NCI-H2196 treated with DMSO at 0.1 percent for 48 hours (cell line): Measurements from ENCODE around the gene CFAP65.

ENCODE experiments used
- DNase-seq: peaks from one replicate; lab custom pipeline; 2025; ENCODE audit not compliant: unreplicated experiment; lab: John Stamatoyannopoulos, UW

CFAP65 gene

GRCh38 chr2:218993345-218994315 lies 47.7 kb downstream of the CFAP65 start, which contains the start of gene CRYBA2:
Gene CRYBA2 (minus strand): TSS chr2:218993422. CDS start chr2:218993176, 246 bp downstream.
- no peak for DNase-seq

GRCh38 chr2:218992703-218993344 lies 48.5 kb downstream of the CFAP65 start:
- no peak for DNase-seq

GRCh38 chr2:218992196-218992595 lies 49.1 kb downstream of the CFAP65 start:
- no peak for DNase-seq

GRCh38 chr2:218991674-218992168 lies 49.6 kb downstream of the CFAP65 start:
- DNase-seq = no peak

- DNase-seq = no peak
Measured at GRCh38 chr2:218990612-218991011, 50.7 kb downstream of the CFAP65 start.

- DNase-seq = no peak
Measured at GRCh38 chr2:218990052-218990451, 51.3 kb downstream of the CFAP65 start.

- DNase-seq = no peak
Measured at GRCh38 chr2:218988650-218989049, 52.7 kb downstream of the CFAP65 start.

- DNase-seq = no peak
Measured at GRCh38 chr2:218988164-218988563, 53.2 kb downstream of the CFAP65 start.

GRCh38 chr2:218986148-218986761 lies 55.1 kb downstream of the CFAP65 start:
- no peak for DNase-seq

GRCh38 chr2:218985325-218986091 lies 55.8 kb downstream of the CFAP65 start:
- DNase-seq = no peak

- DNase-seq = no peak
Measured at GRCh38 chr2:218985021-218985324, 56.3 kb downstream of the CFAP65 start, which contains the start of gene FEV. Gene FEV (minus strand): TSS chr2:218985184. CDS start chr2:218985075, 109 bp downstream.

- DNase-seq = no peak
Measured at GRCh38 chr2:218984239-218985020, 56.9 kb downstream of the CFAP65 start.

- DNase-seq = no peak
Measured at GRCh38 chr2:218983934-218984238, 57.4 kb downstream of the CFAP65 start.

- DNase-seq = no peak
Measured at GRCh38 chr2:218983263-218983933, 57.9 kb downstream of the CFAP65 start.

GRCh38 chr2:218982586-218983262 lies 58.6 kb downstream of the CFAP65 start:
- DNase-seq = no peak

GRCh38 chr2:218981881-218982585 lies 59.3 kb downstream of the CFAP65 start:
- DNase-seq = no peak

- no peak for DNase-seq
Measured at GRCh38 chr2:218981390-218981880, 59.9 kb downstream of the CFAP65 start.

GRCh38 chr2:218980735-218981389 lies 60.5 kb downstream of the CFAP65 start:
- DNase-seq = no peak
